ENCODE results near the gene HPS4. TPM values are rescaled to one million over a fixed set of nuclear protein-coding genes. Genes with fewer than 3 reads are reported as not detected.

Gene HPS4
- total and polyA plus RNA-seq, 2 of the 8 experiments (the other 6 are each of a cell fraction or from before 2014, with no cell fraction given), result 28.0 to 35.2 TPM

DNA sequence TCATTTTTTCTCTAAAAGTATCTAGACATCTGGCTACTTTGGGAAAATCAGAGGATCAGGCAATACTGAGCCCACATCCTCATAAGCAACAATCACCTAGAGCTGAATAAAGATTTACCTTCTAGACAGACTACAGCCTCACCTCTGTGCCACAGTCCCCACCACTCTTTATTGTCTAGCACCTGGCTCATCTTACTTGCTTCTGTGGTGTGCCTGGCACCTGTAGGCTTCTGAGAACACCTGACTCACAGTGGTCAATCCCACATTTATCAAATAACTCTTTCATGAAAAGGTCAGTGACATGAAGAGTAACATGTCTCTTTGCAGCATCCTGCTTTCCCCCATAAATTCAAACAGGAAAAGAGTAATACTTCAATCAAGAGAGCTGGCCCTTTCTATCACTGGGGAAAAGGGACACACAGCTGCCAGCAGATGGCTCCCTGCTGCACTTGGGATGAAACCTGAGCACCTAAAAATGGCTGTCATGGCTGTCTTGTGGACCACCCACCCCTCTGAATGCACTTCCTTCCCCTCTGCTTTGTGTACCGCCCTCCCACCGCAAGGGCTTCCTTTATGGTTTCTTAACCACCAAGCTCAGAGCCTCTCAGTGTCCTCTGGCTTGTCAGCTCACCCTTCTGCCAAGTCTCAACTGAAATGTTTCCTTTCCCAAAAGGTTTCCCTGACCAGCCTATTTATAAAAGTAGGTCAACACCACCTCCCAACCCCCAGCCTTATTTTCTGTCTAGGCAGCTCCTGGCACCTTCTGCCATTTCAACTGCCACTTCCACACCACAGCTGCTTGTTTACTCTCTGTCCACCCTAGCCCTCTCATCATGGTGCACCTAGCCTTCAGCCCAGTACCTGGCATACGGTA lies 19.3 kb upstream of the HPS4 start:
- H3K4ac ChIP-seq (replicated peaks; ENCODE audit: insufficient read length, low read depth, low read length), result no peak overlapping the region
- H2BK12ac ChIP-seq (ENCODE audit: low read depth, low read length), result no peak overlapping the region
- no peaks in the 10 kb centered on the region for H3K27me3 ChIP-seq (replicated peaks in 1 of 4; ENCODE audit: control insufficient read depth in 3 of 4, extremely low read depth in 1 of 4, insufficient read depth in 3 of 4, low read length in 3 of 4)
- H2BK120ac ChIP-seq (replicated peaks; ENCODE audit: low read depth, low read length), result no peak overlapping the region
- H3K56ac ChIP-seq (replicated peaks; ENCODE audit: insufficient read length, low read depth, low read length), result no peak overlapping the region
- H4K20me1 ChIP-seq (replicated peaks in 1 of 2; ENCODE audit: control insufficient read depth in 1 of 2, insufficient read depth in 2 of 2, low read length in 2 of 2), result peaks cover 0 to 3% of the 10 kb centered on the region in 2 experiments
- H3K4me3 ChIP-seq (ENCODE audit: extremely low read depth in 1 of 4, insufficient read depth in 2 of 4, low read depth in 3 of 4, low read length in 4 of 4), result no peak overlapping the region
- no peak overlapping the region for H3K18ac ChIP-seq (ENCODE audit: extremely low read depth, low read length)
- ChIA-PET POLR2A (ENCODE audit: partially characterized antibody) (interaction anchor here (0.7 to 3.1 kb wide), 18 partner anchors 8 to 170 kb away, joined by 3 to 13 read pairs (median 5); partner anchors contain the start of genes HPS4, MIAT, SRRD and TFIP11), CTCF (ENCODE audit: partially characterized antibody) (interaction anchor here (0.7 to 4.5 kb wide), 24 partner anchors 9 to 163 kb away, joined by 3 to 38 read pairs (median 4); partner anchors contain the start of genes MIAT and TFIP11)
- H4K8ac ChIP-seq (ENCODE audit: extremely low read depth, insufficient read depth, low read length), result no peak overlapping the region
- H3K4me1 ChIP-seq (replicated peaks in 1 of 4; ENCODE audit: control insufficient read depth in 3 of 4, insufficient read depth in 4 of 4, low read length in 3 of 4), result peaks cover 0 to 4% (median 2%) of the 10 kb centered on the region in 4 experiments; a peak in 3 of 7 replicates
- H4K5ac ChIP-seq (ENCODE audit: insufficient read length, low read depth, low read length), result no peak overlapping the region
- H3K23me2 ChIP-seq (ENCODE audit: low read depth, low read length), result no peaks in the 10 kb centered on the region
- peak; percentile 89 for FAIRE-seq
- peaks cover 32 to 77% (median 65%) of the 10 kb centered on the region in 4 experiments for H3K36me3 ChIP-seq (ENCODE audit: control insufficient read depth in 2 of 4, insufficient read depth in 4 of 4, low read length in 3 of 4)
- no peak overlapping the region for H3K9ac ChIP-seq (replicated peaks in 1 of 4; ENCODE audit: extremely low read depth in 1 of 4, low read depth in 3 of 4, low read length in 3 of 4)
- H2AFZ ChIP-seq (ENCODE audit: low read length), result no peak overlapping the region
- H3K23ac ChIP-seq (ENCODE audit: insufficient read length), result no peak overlapping the region
- no peak overlapping the region for H3K14ac ChIP-seq (ENCODE audit: insufficient read length)
- no peaks in the 10 kb centered on the region for H3K9me3 ChIP-seq (ENCODE audit: insufficient read depth in 2 of 2, low read depth in 1 of 2, low read length in 1 of 2)
- peak in 1 of 2 experiments; percentile 56 for DNase-seq (ENCODE audit: low read depth in 1 of 2, low spot score in 2 of 2)
- no peaks in the 10 kb centered on the region for H3K79me2 ChIP-seq (ENCODE audit: control insufficient read depth in 1 of 2, insufficient read depth in 2 of 2, low read length in 2 of 2)
- no peak overlapping the region for H2AK5ac ChIP-seq (ENCODE audit: low read depth, low read length)
- H3K27ac ChIP-seq (ENCODE audit: low read depth, low read length), result 0 out of 2 replicates have a peak overlapping the region, but pooled peaks have one; percentile 25
- H4K91ac ChIP-seq (replicated peaks; ENCODE audit: insufficient read length, low read length), result no peak overlapping the region
- H2BK15ac ChIP-seq (ENCODE audit: low read length), result no peak overlapping the region
- no peak overlapping the region; the same call in 1 of the 2 replicates for H2BK5ac ChIP-seq (ENCODE audit: low read depth, low read length)
- H3K79me1 ChIP-seq (ENCODE audit: low read depth, low read length), result no peaks in the 10 kb centered on the region
- H2BK20ac ChIP-seq (ENCODE audit: low read length), result no peak overlapping the region
- no peak overlapping the region for H3K4me2 ChIP-seq (ENCODE audit: insufficient read depth in 1 of 2, low read depth in 2 of 2, low read length in 2 of 2)
- WGBS, 2 experiments (ENCODE audit: extremely low coverage in 1 of 2, insufficient coverage in 1 of 2, insufficient read length in 1 of 2, insufficient replicate concordance in 2 of 2, low coverage in 1 of 2, low lambda C conversion rate in 2 of 2, missing lambda C conversion rate in 1 of 2), result 78% methylated on average over 3 of the region's 3 CpGs; no CpG with 5 or more reads in 1 of the 2 experiments
- TF ChIP-seq SIX5 (IDR thresholded peaks at IDR 0.05; ENCODE audit: low read depth, low read length) (peak; percentile 25; the same call in 1 of the 2 replicates), JUN (IDR thresholded peaks at IDR 0.05; ENCODE audit: low read depth, low read length) (no peak), CHD1 (IDR thresholded peaks at IDR 0.05; ENCODE audit: low read depth, low read length) (no peak), SP1 (IDR thresholded peaks at IDR 0.05; ENCODE audit: low read depth, low read length) (no peak), YY1 (IDR thresholded peaks at IDR 0.05; ENCODE audit: low read depth, low read length) (peak; percentile 95), CBX5 (IDR thresholded peaks at IDR 0.05; ENCODE audit: low read depth, low read length) (no peak), SIN3A (conservative IDR thresholded peaks at IDR 0.05 in 1 of 2, IDR thresholded peaks at IDR 0.05 in 1 of 2; ENCODE audit: low read depth in 1 of 2, low read length in 2 of 2) (0 out of 4 replicates have a peak, but pooled peaks of 1 of the 2 experiments have one; percentile 36), FOSL1 (IDR thresholded peaks at IDR 0.05; ENCODE audit: insufficient read depth, low read depth, low read length) (no peak)
- TF ChIP-seq, protein P1, sequence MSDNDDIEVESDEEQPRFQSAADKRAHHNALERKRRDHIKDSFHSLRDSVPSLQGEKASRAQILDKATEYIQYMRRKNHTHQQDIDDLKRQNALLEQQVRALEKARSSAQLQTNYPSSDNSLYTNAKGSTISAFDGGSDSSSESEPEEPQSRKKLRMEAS (IDR thresholded peaks at IDR 0.05), result no peak

All from H1 (cell line).